HepG2 (cell line): ENCODE data around the gene TOPBP1. TPM values are rescaled to one million over a fixed set of nuclear protein-coding genes. Genes with fewer than 3 reads are reported as not detected.

ENCODE experiments used
- BCL6 ChIP-seq: IDR thresholded peaks from 2 replicates; pipeline ENCODE4 v1.6.1; 2016; ENCODE audit warnings: missing genetic modification reagents, missing compliant biosample characterization
- BORCS8-MEF2B ChIP-seq: sonication (generic); formaldehyde crosslinking; IDR thresholded peaks from 2 replicates; pipeline ENCODE4 v1.8.0; 2022; ENCODE audit warnings: mild to moderate bottlenecking, missing genetic modification reagents
- CSRNP2 ChIP-seq: sonication (generic); formaldehyde crosslinking; conservative IDR thresholded peaks from 2 replicates; pipeline ENCODE4 v1.8.0; 2022; ENCODE audit warnings: low read depth, missing genetic modification reagents
- KDM1A ChIP-seq: IDR thresholded peaks from 2 replicates; pipeline ENCODE4 v1.6.1; 2016; ENCODE audit warnings: missing compliant biosample characterization
- LRRFIP1 ChIP-seq: sonication (generic); formaldehyde crosslinking; conservative IDR thresholded peaks from 2 replicates; pipeline ENCODE4 v1.4.0; 2020; ENCODE audit warnings: missing genetic modification reagents
- NFKB2 ChIP-seq: sonication (generic); formaldehyde crosslinking; IDR thresholded peaks from 2 replicates; pipeline ENCODE4 v1.4.0; 2020; ENCODE audit warnings: missing genetic modification reagents, borderline replicate concordance
- SIX4 ChIP-seq: sonication (generic); formaldehyde crosslinking; IDR thresholded peaks from 2 replicates; pipeline ENCODE4 v1.4.0; 2020; ENCODE audit warnings: missing genetic modification reagents
- SNAPC2 ChIP-seq: sonication (generic); formaldehyde crosslinking; IDR thresholded peaks from 2 replicates; pipeline ENCODE4 v1.8.1; 2022; ENCODE audit warnings: mild to moderate bottlenecking, missing genetic modification reagents
- SOX5 ChIP-seq: IDR thresholded peaks from 2 replicates; pipeline ENCODE4 v1.6.1; 2016; ENCODE audit warnings: borderline replicate concordance
- TAF1 ChIP-seq: sonication (generic); formaldehyde crosslinking; IDR thresholded peaks from 2 replicates; pipeline ENCODE4 v1.4.0; 2020; ENCODE audit warnings: missing genetic modification reagents
- THAP7 ChIP-seq: sonication (generic); formaldehyde crosslinking; IDR thresholded peaks from 2 replicates; pipeline ENCODE4 v1.8.1; 2023; ENCODE audit warnings: mild to moderate bottlenecking, missing genetic modification reagents
- ZMYM2 ChIP-seq: sonication (generic); formaldehyde crosslinking; IDR thresholded peaks from 2 replicates; pipeline ENCODE4 v1.8.0; 2022; ENCODE audit warnings: mild to moderate bottlenecking, missing genetic modification reagents
- ZNF234 ChIP-seq: sonication (generic); formaldehyde crosslinking; conservative IDR thresholded peaks from 2 replicates; pipeline ENCODE4 v1.5.1; 2020; ENCODE audit warnings: mild to moderate bottlenecking, missing genetic modification reagents
- ZNF615 ChIP-seq: sonication (generic); formaldehyde crosslinking; IDR thresholded peaks from 2 replicates; pipeline ENCODE4 v1.5.0; 2020; ENCODE audit warnings: mild to moderate bottlenecking, missing genetic modification reagents, borderline replicate concordance
- ZSCAN9 ChIP-seq: IDR thresholded peaks from 2 replicates; pipeline ENCODE4 v1.6.1; 2016; ENCODE audit warnings: borderline replicate concordance
- polyA plus RNA-seq, 8 experiments: library from polyadenylated mRNA; depleted of rRNA in 3 of 8; stranded (reverse) in 7 of 8; unstranded in 1 of 8; fragments of >200 nt; fragmentation: Illumina TruSeq in 4 of 8; extraction: Trizol in 4 of 8; gene quantifications; 2 replicates each; pipeline versions ENCODE4 v1.2.1 to v1.2.3, GENCODE V29; 2011 to 2016; ENCODE audit warnings: low read depth in 4 of 8, missing spikeins in 1 of 8, mixed read lengths in 1 of 8; ENCODE audit not compliant: insufficient read depth in 1 of 8
- total RNA-seq, 5 experiments: library from RNA; depleted of rRNA; stranded (reverse); fragments of >200 nt; fragmentation: Illumina TruSeq; extraction: Trizol; gene quantifications; 2 replicates each; pipeline ENCODE4 v1.2.3, GENCODE V29; 2016; ENCODE audit warnings: low read depth in 1 of 5

The TOPBP1 gene
- total and polyA plus RNA-seq, 2 of the 13 experiments (the other 11 are each of a cell fraction or from before 2014, with no cell fraction given), result 24.3 to 42.9 TPM

GRCh38 chr3:133633439-133633838, 28.3 kb downstream of the TOPBP1 start (continued):
- no peak for TF ChIP-seq CSRNP2 (CRISPR knock-in tag)
- no peak for TF ChIP-seq ZNF234
- no peak for TF ChIP-seq ZNF615 (CRISPR knock-in tag)
- TF ChIP-seq BCL6, result no peak
- TF ChIP-seq KDM1A (CRISPR knock-in tag), result peak; percentile 62; the same call in 1 of the 2 replicates
- TF ChIP-seq SOX5 (CRISPR knock-in tag), result 0 out of 2 replicates have a peak, but pooled peaks have one; percentile 11
- TF ChIP-seq SNAPC2 (CRISPR knock-in tag), result no peak
- no peak for TF ChIP-seq TAF1 (CRISPR knock-in tag)
- TF ChIP-seq ZSCAN9 (CRISPR knock-in tag), result no peak
- no peak for TF ChIP-seq LRRFIP1
- no peak for TF ChIP-seq BORCS8-MEF2B (CRISPR knock-in tag)
- TF ChIP-seq ZMYM2 (CRISPR knock-in tag), result peak; percentile 63; the same call in 1 of the 2 replicates
- TF ChIP-seq NFKB2 (CRISPR knock-in tag), result no peak
- TF ChIP-seq THAP7 (CRISPR knock-in tag), result no peak
- TF ChIP-seq SIX4 (CRISPR knock-in tag), result no peak
